DMS 273 (cell line): Measurements from ENCODE around the gene KAT2B.
A peak's percentile ranks its signal among the peaks of the same experiment; 100 is the strongest.
"Not testable (repeated sequence)": the region's sequence is repeated elsewhere in the genome, so short reads cannot be mapped to it uniquely, and the experiment has no call there.

Experiments used
- DNase-seq: peaks from one replicate; lab custom pipeline; 2025; ENCODE audit not compliant: unreplicated experiment; lab: John Stamatoyannopoulos, UW

KAT2B gene

DNA sequence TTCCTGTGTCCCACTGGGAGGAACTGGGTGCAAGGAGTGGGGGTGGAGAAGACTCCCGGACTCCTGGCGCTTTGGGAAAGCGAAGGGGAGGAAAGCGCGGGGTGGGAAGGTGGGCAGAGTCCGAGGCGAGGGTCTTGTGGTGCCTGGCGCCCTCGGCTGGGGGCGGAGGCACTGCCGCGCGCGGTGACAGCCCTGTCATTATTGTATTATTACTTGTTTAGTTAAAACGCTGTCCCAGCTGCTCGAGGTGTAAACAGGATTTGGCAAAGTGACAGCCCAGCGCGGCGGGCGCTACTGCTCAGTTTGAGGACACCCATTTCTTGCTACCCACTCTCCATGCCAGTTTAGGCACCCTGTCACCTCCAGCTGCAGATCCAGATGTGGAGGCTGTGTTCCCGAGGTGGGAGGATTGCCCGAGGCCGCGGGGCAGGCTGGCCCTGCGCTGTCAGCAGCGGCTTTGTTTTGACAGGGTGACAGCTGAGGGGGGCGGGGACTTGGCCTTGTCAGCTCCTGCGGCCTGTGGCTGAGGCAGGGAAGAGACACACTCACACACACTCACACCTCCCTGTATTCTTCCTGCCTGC lies 1.0 kb downstream of the KAT2B start:
- peak; percentile 84 for DNase-seq

DNA sequence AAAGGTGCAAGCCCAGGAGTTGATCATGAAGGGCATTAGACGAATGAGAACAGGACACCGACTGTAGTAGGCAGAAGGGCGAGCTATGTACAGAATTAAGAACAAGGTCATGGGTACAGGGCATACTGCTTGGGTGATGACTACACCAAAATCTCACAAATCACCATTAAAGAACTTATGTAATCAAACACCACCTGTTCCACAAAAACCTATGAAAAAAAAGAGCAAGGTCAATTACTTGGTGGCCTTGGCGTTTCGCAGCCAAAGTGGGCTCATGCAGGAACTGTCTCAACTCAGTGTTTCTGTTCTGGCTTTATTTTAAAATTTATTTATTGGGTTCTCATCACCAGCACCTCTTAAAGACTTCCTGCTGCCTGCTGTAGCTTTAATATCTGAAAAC lies 2.1 kb downstream of the KAT2B start:
- peak; percentile 10 for DNase-seq

DNA sequence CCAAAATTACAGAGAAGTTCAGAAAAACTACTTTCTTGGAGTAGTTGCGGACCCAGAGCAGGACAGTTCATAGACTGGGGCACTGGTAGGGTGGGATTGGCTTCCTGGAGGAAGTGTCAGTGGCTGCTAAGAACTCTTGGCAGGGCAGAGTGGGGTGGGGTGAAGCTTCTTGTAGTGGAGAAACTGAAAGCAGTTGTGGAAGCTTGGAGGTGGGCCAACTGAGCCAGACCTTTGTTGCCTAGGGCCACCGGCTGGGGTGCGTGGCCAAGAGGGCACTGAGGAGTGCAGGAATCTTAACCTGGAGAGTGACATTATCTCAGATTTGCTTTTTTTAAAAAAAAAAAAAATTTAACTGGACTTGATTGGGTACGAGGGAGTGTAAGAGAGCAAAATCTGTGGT lies 3.1 kb downstream of the KAT2B start:
- peak; percentile 68 for DNase-seq

DNA sequence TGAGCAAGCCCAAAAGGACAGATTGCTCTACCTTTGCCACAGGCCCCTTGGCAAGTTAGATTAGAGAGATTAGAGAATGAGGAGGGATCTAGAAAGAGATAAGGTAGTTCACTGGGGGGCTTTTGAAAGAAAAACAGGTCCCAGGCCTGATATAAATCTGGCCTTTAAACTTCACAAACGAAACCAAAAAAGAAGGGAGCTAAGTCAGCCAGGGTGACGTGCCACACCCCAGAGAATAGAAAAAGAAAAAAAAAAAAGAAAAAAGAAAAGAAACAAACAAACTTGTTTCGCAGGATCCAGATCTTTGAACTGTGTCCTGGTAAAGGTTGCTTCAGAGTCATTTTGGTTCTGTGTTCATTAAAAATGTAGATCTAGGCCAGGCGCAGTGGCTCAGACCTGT lies 3.6 kb downstream of the KAT2B start:
- DNase-seq, result no peak

DNA sequence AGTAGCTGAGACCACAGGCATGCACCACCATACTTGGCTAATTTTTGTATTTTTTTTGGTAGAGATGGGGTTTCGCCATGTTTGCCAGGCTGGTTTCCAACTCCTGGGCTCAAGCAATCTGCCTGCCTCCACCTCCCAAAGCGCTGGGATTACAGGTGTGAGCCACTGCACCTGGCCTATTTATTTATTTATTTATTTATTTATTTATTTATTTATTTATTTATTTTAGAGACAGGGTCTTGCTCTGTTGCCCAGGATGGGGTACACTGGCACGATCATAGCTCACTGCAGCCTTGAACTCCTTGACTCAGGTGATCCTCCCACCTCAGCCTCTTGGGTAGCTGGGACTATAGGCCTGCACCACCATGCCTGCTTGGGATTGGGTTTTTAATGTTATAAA lies 4.9 kb downstream of the KAT2B start:
- not testable (repeated sequence) for DNase-seq

DNA sequence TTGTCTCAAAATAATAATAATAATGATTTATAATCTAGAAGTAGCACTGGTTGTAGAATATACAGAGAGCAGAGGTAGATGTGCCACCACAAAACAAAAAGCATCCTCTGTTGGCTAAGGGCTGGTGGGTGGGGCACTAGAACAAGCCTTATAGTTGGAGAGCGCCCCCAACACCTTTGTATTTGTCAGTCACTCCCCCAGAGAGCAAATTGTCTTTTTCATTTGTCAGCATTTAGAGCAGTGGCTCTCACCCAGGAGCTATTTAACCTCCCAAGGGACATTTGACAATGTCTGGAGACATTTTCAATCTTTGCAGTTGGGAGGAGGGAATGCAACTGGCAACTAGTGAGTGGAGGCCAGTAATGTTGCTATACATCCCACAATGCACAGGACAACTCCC lies 6.3 kb downstream of the KAT2B start:
- no peak for DNase-seq

DNA sequence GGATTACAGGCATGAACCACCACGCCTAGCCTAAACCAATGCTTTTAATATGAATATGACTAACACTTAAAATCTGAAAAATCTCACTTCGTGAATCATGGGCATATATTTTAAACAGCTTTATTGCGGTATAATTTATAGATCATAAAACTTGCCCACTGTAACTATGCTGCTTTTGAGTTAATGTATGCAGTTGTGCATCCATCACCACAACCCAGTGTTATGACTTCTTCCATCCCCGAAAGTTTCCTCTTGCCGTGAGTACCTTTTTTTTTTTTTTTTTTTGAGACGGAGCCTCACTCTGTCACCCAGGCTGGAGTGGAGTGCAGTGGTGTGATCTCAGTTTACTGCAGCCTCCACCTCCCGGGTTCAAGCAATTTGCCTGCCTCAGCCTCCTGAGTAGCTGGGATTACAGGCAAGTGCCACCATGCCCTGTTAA lies 7.1 kb downstream of the KAT2B start:
- DNase-seq, result no peak

DNA sequence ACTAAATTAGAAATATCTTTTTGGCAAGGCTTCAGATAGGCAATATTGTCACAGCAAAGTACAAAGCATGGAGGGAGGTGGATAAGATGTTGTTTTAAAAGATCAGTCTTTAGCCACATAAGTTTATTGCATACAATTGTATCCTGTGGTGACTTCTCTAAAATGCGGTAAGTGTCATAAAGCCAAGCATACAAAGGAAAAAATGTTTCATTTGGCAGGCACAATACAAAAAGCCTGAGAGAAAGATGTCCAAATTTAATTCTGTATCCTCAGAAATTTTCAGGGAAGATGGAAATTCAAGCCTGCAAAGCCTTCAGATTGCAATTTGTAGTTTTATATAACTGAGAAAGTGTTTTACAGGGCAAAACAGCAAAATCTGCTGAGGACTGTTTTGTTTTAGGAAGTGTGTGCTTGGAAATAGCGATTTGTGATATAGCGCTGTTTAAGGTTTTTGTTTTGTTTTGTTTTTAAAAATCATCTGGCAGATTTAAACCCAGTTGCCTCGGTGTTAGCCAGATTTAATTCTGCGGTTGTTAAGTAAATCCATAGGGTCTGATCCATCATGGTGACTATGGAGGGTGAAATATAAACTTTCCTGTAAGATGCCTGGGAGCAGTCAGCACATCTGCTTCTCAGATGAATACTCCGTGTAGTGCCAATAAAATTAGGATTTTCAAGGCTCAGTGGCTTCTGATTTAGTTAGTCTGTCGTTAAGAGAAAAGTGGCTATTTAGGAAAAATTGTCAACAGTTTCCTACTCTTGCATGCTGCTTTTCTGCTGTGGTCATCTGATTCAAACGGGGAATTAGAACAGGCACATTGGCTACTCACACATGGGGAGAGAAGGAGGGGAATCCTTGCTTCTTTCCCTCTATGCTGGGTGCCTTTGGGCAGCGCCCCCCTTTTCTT lies 8.0 kb downstream of the KAT2B start:
- no peak for DNase-seq

DNA sequence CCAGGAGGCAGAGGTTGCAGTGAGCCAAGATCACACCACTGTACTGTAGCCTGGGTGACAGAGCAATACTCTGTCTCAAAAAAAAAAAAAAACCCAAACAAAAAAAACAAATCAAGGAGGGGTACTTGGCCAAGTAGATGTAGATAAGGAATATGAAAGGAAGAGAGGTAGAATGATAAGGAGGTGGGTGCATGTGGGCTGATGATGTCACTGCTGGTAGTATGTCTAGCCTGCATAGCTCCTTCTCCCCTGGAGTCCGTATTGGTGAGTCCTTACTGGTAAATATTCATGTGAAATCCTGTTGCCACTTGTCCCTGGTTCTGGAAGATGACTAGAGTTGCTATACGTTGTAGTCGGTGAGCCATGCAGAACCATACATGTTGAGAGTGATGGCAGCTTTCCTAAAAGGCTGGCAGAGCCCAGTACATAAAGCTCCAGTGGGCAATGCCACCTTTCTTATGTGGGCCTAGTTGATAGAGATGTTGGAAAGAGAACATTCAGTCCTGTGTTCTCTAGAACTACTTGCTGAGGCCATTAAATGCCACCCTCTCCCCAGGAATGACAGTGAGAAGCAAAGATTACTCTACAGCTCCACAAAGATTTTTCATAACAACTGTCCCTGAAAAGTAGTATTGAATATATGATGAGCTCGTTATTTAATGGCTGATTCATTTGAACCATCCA lies 11.0 kb downstream of the KAT2B start:
- DNase-seq, result no peak

DNA sequence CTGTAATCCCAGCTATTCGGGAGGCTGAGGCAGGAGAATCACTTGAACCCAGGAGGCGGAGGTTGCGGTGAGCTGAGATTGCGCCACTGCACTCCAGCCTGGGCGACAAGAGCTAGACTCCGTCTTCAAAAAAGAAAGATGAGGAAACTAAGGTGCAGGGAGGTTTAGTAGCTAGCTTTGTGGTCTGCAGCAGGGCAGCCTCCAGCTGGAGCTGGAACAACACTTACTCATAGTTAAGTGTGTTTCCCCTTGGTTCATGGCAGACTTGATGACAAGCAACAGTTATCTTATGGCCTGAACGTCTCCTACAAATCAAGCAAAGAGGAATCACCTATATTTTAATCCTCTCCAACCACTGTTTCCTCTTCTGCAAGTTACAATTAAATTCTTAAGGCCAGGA lies 12.6 kb downstream of the KAT2B start:
- no peak for DNase-seq

DNA sequence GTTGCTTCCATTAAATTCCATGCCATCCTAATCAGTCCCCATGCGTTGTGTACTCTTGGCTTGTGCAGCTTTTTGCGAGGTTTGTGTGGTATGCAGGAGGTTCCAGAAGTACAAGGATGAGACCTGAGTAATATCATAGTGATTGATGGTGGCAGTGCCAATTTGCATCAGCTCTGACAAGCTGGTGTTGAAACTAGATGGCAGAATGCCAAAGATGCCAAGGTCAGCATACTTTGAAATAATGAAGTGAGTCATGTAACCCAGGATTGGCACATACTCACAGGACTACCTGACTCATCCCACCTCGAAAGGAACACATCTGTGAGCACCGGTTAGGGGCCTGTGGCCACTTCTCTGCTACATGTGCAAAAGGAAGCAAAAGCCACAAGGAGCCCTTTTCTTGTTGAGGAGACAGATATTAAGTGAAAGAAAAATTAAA lies 14.3 kb downstream of the KAT2B start:
- peak; percentile 80 for DNase-seq

DNA sequence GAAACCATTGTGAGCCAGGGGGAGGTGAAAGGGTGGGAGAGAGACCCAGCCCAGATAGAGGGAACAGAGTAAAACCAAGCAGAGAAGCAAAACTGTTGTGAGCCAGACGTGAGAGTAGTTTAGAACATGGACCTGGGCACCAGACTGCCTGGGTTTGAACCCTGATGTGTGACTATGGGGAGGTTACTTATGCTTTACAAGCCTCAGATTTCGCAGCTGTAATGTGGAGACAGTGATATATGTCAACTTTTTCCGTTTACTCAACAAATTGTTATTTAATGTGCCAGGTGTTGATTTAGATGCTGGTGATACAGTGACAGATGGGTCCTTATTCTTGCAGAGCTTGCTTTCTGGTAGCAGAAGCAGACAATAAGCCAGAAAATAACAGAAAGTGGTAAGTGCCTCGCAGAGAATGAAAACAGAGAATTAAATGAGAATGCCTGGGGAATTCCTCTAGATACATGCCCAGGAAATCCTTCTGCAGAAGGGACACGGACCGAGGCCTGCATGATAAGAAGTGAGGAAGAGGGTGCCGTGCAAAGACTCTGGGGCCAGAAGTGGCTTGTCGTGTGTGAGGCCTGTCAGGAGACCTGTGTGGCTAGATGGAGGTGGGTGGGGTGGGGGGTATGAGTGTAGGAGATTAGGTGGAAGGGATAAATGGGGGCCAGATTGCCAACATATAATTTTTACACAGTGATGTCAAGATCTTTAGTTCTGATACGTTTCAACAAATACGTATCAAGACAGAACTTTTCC lies 15.0 kb downstream of the KAT2B start:
- peak; percentile 65 for DNase-seq

DNA sequence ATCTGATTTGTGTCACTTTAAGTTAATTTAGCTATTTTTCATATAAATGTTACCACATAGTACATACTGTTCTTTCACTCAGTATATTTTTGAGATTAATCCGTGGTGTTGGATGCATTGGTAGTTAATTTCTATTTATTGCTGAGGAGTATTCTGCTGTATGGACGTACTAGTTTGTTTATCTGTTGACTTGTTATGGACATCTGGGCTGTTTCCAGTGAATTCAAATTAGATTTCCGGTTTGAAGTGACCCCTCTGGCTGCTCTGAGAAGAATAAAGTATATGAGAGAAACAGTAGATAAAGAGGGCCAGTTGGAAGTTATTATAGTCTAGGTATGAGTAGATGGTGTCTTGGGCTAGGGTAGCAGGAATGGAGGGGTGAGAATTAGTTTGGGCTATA lies 15.6 kb downstream of the KAT2B start:
- no peak for DNase-seq

DNA sequence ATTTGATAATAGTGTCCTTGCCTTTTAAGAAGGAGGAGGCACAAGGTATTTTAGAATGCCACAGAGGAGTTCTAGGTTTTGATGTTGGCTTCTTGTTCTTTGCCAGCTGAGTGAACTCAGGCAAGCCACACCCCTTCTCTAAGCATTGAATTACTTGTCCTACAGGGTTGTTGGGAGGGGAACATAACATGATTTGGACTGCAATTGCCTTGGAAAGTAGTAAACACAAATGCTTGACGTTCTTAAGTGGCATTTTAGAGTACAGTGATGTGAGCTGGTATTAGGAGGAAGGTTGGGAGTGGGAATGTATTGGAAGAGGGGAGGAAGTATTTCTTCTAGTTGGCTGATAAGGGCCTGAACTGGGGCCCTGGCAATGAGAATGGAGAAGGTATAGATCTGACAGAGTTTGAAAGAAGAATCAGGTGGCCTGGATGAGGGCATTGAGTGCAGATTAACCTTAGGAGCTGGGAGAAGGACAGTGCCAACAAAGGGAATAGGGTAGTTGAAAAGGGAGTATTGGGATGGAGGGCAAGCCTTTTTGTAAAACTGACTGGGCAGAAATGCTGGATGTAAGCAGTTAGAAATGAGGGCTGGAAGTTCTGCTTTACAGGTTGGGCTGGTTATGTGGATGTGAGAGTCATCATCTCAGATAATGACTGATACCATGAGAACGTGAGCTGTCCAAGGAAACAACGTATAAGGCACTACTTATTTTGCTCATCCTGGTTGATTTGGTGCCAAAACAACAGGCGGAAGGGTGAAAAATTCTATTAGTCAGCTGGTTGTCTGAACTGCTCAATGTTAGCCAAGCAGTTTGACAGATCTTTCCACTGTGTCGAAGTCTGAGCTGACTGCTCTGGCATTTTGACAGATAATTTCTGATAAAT lies 16.7 kb downstream of the KAT2B start:
- DNase-seq, result peak; percentile 38

DNA sequence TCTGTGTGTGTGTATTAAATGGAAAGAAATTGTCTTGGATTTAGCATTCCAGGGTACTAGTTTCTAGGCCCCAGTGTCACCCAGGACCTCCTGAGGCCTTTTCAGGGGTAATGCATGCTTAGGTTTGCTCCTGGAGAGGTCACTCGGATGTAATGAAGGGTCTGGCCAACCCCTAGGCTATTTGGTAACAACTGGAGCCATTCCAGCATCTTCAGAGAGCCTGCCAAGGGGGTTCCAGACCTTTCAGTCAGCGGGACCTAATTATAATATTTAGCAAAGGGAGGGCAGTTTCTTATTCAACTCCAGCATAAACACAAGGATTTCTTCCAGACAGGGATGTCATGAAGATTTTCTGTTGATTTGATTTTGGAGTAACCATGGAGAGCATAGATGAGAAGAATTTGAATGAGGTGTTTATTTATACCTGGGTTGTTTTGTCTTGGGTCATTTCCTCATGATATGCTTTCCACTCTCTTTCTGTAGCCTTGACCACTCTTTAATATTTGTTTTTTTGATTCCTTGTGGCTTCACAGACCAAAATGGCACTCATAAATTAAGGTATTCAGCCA lies 17.4 kb downstream of the KAT2B start:
- DNase-seq, result peak; percentile 36

DNA sequence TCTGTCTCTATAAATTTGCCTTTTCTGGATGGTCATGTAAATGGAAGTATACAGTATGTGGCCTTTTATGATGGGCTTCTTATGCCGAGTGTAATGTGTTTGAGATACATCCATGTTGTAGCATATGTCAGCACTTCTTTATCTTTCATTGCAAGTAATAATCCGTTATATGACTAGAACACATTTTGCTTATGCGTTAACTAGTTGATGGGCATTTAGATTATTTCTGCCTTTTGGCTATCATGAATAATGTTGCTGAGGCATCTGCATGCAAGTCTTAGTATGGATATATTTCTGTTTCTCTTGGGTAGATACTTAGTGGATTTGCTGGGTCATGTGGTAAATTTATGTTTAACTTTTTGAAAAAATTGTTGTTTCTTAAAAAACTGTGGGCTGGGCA lies 19.7 kb downstream of the KAT2B start:
- no peak for DNase-seq

DNA sequence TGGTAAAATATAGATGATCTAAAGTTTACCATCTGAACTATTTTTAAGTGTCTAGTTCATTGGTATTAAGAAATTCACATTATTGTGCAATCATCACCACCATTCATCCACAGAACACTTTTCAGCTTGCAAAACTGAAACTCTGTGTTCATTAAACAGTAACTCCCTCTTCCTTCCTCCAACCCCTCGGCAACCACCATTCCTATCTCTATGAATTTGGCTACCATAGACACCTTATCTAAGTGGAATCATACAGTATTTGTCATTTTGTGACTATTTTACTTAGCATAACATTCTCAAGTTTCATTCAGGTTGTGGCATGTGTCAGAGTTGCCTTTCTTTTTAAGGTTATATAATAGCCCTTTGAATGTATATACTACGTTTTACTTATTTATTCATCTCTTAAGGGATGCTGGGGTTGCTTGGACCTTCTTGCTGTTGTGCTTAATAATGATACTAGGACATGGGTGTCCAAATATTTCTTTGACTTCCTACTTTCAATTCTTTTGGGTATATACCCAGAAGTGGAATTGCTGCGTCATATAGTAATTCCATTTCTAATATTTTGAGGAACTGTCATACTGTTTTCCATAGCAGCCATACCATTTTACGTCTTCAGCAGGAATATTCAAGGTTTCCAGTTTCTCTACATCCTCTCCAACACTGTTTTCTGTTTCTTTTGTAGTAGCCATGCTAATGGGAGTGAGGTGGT lies 20.9 kb downstream of the KAT2B start:
- no peak for DNase-seq

DNA sequence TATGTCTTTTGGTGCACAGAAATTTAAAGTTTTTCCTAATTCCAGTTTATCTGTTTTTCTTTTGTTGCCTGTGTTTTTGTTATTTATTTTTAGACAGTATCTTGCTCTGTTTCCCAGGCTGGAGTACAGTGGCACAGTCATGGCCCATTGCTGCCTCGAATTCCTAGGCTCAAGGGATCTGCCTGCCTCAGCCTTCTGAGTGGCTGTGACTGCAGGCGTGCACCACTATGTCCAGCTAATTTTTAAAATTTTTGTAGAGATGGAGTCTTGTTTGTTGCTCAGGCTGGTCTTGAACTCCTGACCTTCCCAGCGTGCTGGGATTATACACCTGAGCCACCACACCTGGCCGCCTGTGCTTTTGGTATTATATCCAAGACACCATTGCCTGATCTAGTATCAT lies 22.8 kb downstream of the KAT2B start:
- no peak for DNase-seq

DNA sequence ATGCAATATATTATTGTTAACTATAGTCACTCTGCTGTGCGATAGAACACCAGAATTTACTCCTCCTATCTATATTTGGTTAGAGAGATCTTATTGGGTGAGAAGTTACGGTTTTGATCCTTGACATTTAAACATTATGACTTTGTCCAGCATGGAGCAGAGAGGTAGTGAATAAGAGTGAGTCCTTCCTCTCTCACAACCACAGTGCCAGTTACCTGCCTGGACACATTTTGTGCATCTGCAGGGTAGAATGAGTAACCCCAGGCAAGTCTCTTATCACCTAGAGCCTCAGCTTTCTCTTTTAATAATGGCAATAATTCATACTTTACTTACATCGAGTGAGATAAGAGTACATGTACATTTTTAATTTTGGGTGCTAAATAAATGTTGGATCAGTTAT lies 24.1 kb downstream of the KAT2B start:
- no peak for DNase-seq
